ENCODE measurements around the gene USP14.

Gene USP14

DNA sequence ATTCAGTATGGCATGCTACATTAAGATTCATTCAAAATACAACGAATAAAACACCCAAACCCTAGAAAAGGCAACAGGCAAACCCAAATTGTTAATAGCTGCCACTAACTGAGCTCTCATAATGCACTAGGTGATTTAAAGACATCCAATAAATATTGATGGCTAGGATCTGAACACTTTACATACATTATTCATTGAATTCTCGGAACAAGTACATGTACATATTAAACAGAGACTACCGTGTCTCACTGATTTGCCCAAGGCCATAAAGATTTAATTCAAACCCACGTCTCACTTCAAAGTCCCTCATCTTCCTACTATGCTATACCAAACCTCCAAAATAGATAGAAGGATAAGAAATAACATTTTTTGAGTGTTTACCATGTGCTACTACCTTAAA lies 67.4 kb downstream of the USP14 start:
- no peak for DNase-seq

- no peak for DNase-seq
Observed at GRCh38 chr18:227374-227773, 69.0 kb downstream of the USP14 start.

GRCh38 chr18:227902-228301 lies 69.5 kb downstream of the USP14 start:
- DNase-seq = no peak

DNA sequence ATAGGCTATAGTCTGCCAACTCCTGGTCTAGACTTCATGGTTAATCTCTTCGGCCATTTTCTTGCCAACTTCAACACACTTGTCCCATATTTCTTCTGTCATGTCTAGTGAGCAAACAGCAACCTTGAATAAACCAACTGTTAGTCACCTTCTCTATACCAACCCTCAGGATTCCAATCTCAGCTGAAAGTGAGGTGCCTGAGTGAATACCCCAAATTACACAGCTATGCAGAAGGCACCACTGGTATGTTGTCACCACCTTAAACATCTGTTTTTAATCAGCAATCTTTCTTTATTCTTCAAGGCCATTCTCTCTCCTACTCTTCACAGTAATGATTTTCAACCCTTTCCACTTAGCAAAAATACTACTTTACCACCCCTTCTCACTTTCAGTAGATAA lies 70.2 kb downstream of the USP14 start:
- no peak for DNase-seq

DNA sequence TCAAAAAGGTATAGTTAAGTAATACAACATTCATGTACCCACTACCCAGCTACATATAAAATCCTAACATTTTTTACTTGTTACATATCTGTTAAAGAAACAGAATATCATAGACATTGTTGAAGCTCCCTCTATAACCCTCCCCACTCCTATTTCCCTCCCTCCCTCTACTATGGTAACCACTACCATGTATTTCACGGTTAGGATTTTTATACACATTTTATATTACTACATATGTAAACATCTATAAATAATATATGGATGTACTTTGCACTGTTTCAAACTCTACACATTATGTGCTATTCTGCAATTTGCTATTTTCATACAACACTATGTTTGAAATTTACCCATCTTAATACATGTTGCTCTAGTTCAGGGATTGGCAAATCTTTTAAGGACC lies 73.2 kb downstream of the USP14 start:
- no peak for DNase-seq

GRCh38 chr18:240175-240574 lies 81.8 kb downstream of the USP14 start:
- DNase-seq = no peak

GRCh38 chr18:245282-245847 lies 87.0 kb downstream of the USP14 start:
- DNase-seq = no peak

- DNase-seq = no peak
Observed at GRCh38 chr18:248053-248452, 89.7 kb downstream of the USP14 start.

GRCh38 chr18:250685-251084 lies 92.3 kb downstream of the USP14 start:
- DNase-seq = no peak

- DNase-seq = no peak
Observed at GRCh38 chr18:251572-251971, 93.2 kb downstream of the USP14 start.

GRCh38 chr18:253121-253520 lies 94.8 kb downstream of the USP14 start:
- DNase-seq = no peak

DNA sequence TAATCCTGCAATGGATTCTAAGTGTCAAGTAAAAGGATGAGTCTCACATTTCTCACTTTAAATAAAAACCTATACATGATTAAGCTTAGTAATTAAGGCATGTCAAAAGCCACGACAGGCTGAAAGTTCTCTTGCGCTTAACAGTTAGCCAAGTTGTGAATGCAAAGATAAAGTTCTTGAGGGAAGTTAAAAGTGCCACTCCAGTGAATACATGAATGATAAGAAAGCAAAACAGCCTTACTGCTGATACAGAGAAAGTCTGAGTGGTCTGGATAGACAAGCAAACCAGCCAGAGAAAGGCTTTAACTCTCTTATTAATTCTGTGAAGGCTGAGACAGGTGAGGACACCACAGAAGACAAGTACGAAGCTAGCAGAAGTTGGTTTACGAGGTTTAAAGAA lies 96.8 kb downstream of the USP14 start:
- no peak for DNase-seq

DNA sequence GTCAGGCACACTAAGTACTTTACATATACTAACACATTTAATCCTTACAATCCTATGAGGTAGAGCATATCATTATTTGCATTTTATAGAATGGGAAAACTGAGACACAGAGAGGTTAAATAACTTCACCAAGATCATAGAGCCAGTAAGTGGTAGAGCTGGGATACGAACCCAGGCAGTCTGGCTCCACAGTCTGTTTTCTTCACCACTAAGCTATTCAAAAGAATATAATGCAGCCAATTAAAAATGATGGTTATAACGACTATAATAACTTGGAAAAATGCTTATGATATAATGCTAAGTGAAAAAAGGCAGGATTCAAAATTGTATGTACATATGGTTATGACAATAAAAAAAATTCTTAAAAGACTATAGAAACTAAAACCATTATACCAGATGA lies 102.2 kb downstream of the USP14 start:
- DNase-seq = no peak

DNA sequence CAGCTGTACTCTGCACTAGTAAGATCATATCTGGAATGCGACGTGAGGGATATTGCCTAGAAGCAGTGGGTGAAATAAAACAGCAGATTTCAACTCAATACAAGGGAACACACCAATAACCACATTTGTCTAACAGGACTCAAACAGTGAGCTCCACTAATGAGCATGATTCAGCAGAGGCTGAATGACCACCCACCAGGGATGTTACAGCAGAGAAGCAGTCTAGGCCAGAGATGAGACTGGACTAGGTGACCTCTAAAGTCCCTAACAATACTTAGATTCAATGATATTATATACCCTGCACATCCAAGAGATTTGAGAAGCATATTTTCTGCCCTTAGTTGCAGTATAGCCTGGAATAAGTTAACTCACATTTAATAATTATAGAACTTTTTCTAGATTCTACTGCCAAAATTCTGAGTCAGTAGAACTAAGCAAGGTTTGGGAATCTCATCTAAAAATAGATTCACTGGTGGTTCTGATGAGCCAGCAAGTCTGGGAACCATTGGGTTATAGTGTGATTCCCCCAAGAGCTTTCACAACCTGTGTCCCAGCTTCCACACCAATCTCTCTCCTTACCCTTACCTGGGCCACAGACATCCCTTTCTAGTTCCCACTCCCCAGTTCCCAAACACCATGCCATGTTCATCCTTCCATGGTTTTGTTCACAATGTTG lies 103.2 kb downstream of the USP14 start:
- DNase-seq = no peak
